Esophagus muscularis mucosa (tissue), 4 donors: ENCODE results near the gene CNOT11. TPM values are rescaled to one million over a fixed set of nuclear protein-coding genes. Genes with fewer than 3 reads are reported as not detected.

Source experiments
- DNase-seq: peaks from one replicate; pipeline ENCODE4 v3.0.0-alpha.2; 2017; ENCODE audit errors: extremely low spot score
- H3K27ac ChIP-seq, 4 donors: fragments of 200-600 bp; sonication (generic); replicated peaks in 1 of 4; 1 replicate in 3 of 4; 2 replicates in 1 of 4; pipeline ENCODE4 v1.5.1; 2016 to 2019; ENCODE audit warnings: mild to moderate bottlenecking in 1 of 4
- H3K27me3 ChIP-seq, 4 donors: fragments of 200-600 bp; sonication (generic); one replicate each; pipeline versions ENCODE4 v1.5.1 to v1.6.0; 2016 to 2019
- H3K36me3 ChIP-seq, 4 donors: fragments of 200-600 bp; sonication (generic); one replicate each; pipeline ENCODE4 v1.5.1; 2016 to 2019
- H3K4me1 ChIP-seq, 4 donors: fragments of 200-600 bp; sonication (generic); one replicate each; pipeline ENCODE4 v1.5.1; 2016 to 2019
- H3K4me3 ChIP-seq, 4 donors: fragments of 200-600 bp; sonication (generic); 1 replicate in 2 of 4; 2 replicates in 2 of 4; pipeline ENCODE4 v1.5.1; 2016 to 2019; ENCODE audit warnings: mild to moderate bottlenecking in 4 of 4, moderate library complexity in 1 of 4
- H3K9me3 ChIP-seq, 4 donors: fragments of 200-600 bp; sonication (generic); 1 replicate in 3 of 4; 2 replicates in 1 of 4; pipeline ENCODE4 v1.5.1; 2016 to 2019
- CTCF ChIP-seq, 3 experiments: fragments of 200-600 bp in 2 of 3; fragments of 450-650 bp in 1 of 3; sonication (generic) in 2 of 3; IDR thresholded peaks; one replicate each; pipeline ENCODE4 v1.5.1; 2017 to 2019; ENCODE audit warnings: antibody characterized with exemption in 3 of 3, mild to moderate bottlenecking in 2 of 3, moderate library complexity in 1 of 3
- EP300 ChIP-seq: sonication (generic); formaldehyde crosslinking; IDR thresholded peaks from one replicate; pipeline ENCODE4 v1.6.1; 2017; ENCODE audit warnings: antibody characterized with exemption
- POLR2A ChIP-seq: fragments of 450-650 bp; IDR thresholded peaks from one replicate; pipeline ENCODE4 v1.6.1; 2017; ENCODE audit warnings: antibody characterized with exemption, moderate library complexity, mild to moderate bottlenecking, low read depth
- POLR2AphosphoS5 ChIP-seq, 2 donors: sonication (generic); formaldehyde crosslinking; IDR thresholded peaks; one replicate each; pipeline ENCODE4 v1.6.1; 2017; ENCODE audit warnings: antibody characterized with exemption in 2 of 2
- WGBS: methylation state at CpG from one replicate; pipeline ENCODE4 v1.1.5; 2018; 5-methylcytosine and 5-hydroxymethylcytosine counted together
- intact Hi-C: fragments of 100-400 bp; cut with DNase I; formaldehyde crosslinking; loops from one replicate; pipeline ENCODE4 v1.15.1; 2023
- total RNA-seq, 4 donors: library from RNA; depleted of rRNA; stranded (reverse); fragments of >200 nt; gene quantifications; one replicate each; pipeline versions ENCODE4 v1.1.0 to v1.2.1, GENCODE V29; 2016

CNOT11 gene
- total RNA-seq, 4 donors from 2014 or later, result 25.7 to 35.8 (median 29.0) TPM

GRCh38 chr2:101300164-101300563 is 47.5 kb downstream of the CNOT11 start:
- DNase-seq, result no peak
- intact Hi-C loops, result no loop called here
- TF ChIP-seq CTCF (IDR thresholded peaks at IDR 0.05), result no peak
- no peak for TF ChIP-seq EP300
- no peak for TF ChIP-seq POLR2A
- no peak for TF ChIP-seq POLR2AphosphoS5 (IDR thresholded peaks at IDR 0.05)
- Histone ChIP-seq H3K9me3 (no peaks in the 10 kb centered on the region), H3K4me3 (no peak overlapping the region), H3K27ac (no peak overlapping the region), H3K4me1 (peaks cover 23 to 86% (median 75%) of the 10 kb centered on the region in 4 donors), H3K27me3 (no peaks in the 10 kb centered on the region), H3K36me3 (peaks cover 0 to 5% (median 0%) of the 10 kb centered on the region in 4 donors)
- 92% methylated on average over 1 of the region's 1 CpG for WGBS

GRCh38 chr2:101300836-101301235 is 48.1 kb downstream of the CNOT11 start:
- no peak for TF ChIP-seq POLR2AphosphoS5 (IDR thresholded peaks at IDR 0.05)
- TF ChIP-seq CTCF (IDR thresholded peaks at IDR 0.05), result no peak
- no peak for TF ChIP-seq POLR2A
- TF ChIP-seq EP300, result no peak
- Histone ChIP-seq H3K4me1 (peaks cover 30 to 91% (median 80%) of the 10 kb centered on the region in 4 donors), H3K27me3 (no peaks in the 10 kb centered on the region), H3K9me3 (no peaks in the 10 kb centered on the region), H3K36me3 (peaks cover 0 to 3% (median 0%) of the 10 kb centered on the region in 4 donors), H3K4me3 (no peak overlapping the region), H3K27ac (no peak overlapping the region)
- 71% methylated on average over 7 of the region's 7 CpGs for WGBS
- intact Hi-C loops, result no loop called here
- DNase-seq, result no peak

GRCh38 chr2:101302016-101302415 is 49.3 kb downstream of the CNOT11 start:
- intact Hi-C loops, result no loop called here
- WGBS, result 91% methylated on average over 4 of the region's 4 CpGs
- TF ChIP-seq POLR2AphosphoS5 (IDR thresholded peaks at IDR 0.05), result no peak
- TF ChIP-seq EP300, result no peak
- Histone ChIP-seq H3K36me3 (peaks cover 0 to 3% (median 0%) of the 10 kb centered on the region in 4 donors), H3K4me1 (peaks cover 35 to 91% (median 88%) of the 10 kb centered on the region in 4 donors), H3K4me3 (no peak overlapping the region), H3K9me3 (no peaks in the 10 kb centered on the region), H3K27me3 (no peaks in the 10 kb centered on the region), H3K27ac (no peak overlapping the region)
- no peak for DNase-seq

- H3K4me3 ChIP-seq, result no peak overlapping the region
- no peak for DNase-seq
- intact Hi-C loops, result no loop called here
- H3K27me3 ChIP-seq, result no peaks in the 10 kb centered on the region
- 83% methylated on average over 1 of the region's 1 CpG for WGBS
- no peak for TF ChIP-seq POLR2A
- no peak for TF ChIP-seq CTCF (IDR thresholded peaks at IDR 0.05)
- peaks cover 31 to 83% (median 81%) of the 10 kb centered on the region in 4 donors for H3K4me1 ChIP-seq
- H3K27ac ChIP-seq, result no peak overlapping the region
- no peaks in the 10 kb centered on the region for H3K9me3 ChIP-seq
- H3K36me3 ChIP-seq, result peaks cover 0 to 3% (median 0%) of the 10 kb centered on the region in 4 donors
These were observed 51.0 kb downstream of the CNOT11 start for GRCh38 chr2:101303688-101304087.

GRCh38 chr2:101305035-101305434 is 52.3 kb downstream of the CNOT11 start:
- Histone ChIP-seq H3K9me3 (no peaks in the 10 kb centered on the region), H3K27me3 (no peaks in the 10 kb centered on the region), H3K27ac (peak overlapping the region in 2 of 4 donors; percentile 90 to 91), H3K4me3 (peak overlapping the region in 2 of 4 donors; percentile 82 to 90), H3K4me1 (peaks cover 27 to 74% (median 72%) of the 10 kb centered on the region in 4 donors), H3K36me3 (peaks cover 0 to 3% (median 0%) of the 10 kb centered on the region in 4 donors)
- peak; percentile 4 for DNase-seq
- TF ChIP-seq POLR2AphosphoS5 (IDR thresholded peaks at IDR 0.05) (no peak), POLR2A (no peak), CTCF (IDR thresholded peaks at IDR 0.05) (no peak), EP300 (no peak)
- 89% methylated on average over 4 of the region's 4 CpGs for WGBS
- intact Hi-C loops, result loop anchor here (5.0 kb wide), 1 partner anchor 53 kb away; the partner anchor contains the start of gene CNOT11
